GM19452 (cell line): ENCODE measurements around the gene SOHLH1.

Experiments used
- ATAC-seq: cut with Tn5 transposase; IDR thresholded peaks from one replicate; pipeline ENCODE4 v1.9.1; 2021; ENCODE audit not compliant: unreplicated experiment

The SOHLH1 gene

GRCh38 chr9:135704483-135704882 lies 5.2 kb upstream of the SOHLH1 start:
- ATAC-seq = no peak

- no peak for ATAC-seq
Measured at GRCh38 chr9:135703726-135704125, 4.4 kb upstream of the SOHLH1 start.

DNA sequence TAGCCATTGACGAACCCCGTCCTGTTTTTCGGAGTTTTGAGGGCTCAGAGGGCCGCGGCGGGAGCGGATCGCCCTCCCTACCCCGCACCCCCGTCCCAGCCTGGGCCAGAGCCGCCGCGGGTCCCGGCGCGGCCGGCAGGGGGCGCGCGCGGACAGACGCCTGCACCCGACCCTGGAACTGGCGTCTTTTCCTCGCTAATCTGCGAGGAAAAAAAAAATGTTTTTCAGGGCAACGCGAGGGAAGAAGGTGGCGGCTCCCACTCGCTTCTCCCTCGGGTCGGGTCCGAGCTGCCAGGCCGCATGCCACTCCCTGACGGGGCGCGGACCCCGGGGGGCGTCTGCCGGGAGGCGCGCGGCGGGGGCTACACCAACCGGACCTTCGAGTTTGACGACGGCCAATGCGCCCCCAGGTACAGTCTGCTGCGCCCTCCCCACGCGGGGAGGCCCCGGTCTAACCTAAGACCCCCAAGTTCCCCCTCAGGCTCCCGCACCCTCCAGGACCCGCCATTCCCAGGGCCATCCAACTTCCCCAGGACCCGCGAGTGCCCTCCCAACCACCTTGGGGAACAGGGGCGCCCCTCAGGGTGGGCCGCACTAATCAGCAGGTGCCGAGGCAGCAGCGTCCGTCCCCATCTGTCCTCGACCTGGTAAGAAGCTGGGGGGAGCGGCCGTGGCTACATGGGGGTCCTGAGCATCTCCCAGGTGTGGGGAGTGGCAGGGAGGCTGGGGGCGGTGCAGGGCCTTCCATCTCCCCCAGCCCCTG lies 2.9 kb upstream of the SOHLH1 start, which contains the start of gene KCNT1:
Gene KCNT1, plus strand, starts transcription at position 227 of the 763 bp plus-strand sequence. Its CDS starts 74 bp downstream, at position 301.
- ATAC-seq = no peak

DNA sequence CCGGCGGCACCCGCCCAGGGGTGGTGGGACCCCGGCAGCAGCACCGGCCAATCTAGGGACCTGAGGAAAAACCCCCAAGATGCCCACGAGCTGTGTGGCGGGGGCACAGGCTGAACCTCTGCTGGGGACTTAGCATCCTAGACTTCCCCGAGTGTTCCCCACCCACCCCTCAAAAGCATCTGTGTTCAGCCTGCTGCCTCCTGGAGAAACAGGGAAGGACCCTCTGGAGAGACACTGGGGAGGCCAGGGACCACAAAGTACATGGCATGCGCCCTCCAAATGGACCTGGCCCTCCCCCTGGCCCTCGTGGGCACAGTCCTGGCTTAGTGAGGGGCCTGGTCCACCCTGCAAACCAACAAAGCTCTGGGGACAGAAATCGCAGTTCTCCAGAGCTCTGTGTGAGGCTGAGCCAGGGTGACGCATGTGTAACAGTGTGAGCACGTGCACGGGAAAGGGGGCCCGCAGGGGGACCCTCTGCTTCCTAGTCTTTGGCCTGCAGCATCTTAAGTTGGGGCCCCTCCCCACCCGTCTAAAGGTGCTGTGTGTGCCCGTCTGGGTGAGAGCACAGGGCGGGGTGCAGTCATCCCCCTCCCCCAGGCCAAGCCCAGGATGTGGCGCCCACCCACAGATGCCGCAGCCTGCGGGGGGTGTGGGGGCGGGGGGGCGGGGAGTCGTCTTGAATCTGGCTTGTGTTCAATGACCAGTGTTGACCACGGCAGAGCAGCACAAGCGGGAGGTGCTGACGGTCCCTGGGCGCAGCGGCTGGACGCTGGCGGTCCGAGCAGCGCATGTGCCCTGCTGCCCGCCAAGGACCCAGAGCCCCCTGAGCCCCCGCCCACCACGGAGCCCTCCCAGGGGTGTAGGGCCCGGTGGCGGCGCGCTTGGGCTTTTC lies 2.0 kb upstream of the SOHLH1 start:
- no peak for ATAC-seq

- no peak for ATAC-seq
Measured at GRCh38 chr9:135700525-135700924, 1.2 kb upstream of the SOHLH1 start.

DNA sequence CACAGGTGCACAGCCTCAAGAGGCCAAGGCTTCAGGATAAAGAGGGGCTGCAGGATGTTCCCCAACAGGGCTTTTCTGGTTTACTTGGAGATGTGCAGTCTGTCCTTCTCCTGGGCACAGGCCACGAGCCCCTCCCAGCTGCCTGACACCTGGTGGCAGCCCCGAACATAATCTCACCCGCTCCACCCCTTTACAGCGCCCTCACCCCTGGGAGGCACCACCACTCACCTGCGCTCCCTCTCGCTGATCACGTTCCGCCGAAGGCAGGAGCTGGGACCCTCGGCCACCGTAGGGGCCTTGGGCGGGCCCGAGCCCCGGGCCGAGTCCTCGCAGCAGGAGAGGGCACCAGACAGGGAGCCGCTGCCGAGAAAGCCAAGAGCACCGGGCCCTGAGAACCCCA lies 514 bp downstream of the SOHLH1 start:
- no peak for ATAC-seq

DNA sequence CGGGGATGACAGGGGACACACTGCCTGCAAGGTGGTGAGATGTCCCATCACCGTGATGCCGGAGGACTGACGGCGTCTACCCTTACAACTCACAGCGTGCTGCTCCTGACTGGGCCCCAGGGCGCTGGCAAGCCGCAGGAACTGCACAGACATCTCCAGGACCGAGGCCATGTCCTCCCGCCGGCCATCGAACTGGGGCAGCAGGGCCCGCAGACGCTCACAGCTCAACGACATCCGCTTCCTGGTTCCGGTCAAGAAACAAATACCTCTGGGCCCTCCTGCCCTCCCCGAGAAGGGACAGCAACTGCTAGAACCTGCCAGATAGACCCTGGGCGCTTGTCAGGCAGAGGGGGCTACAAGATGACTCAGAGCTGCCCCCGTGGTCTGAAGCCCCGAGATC lies 1.0 kb downstream of the SOHLH1 start:
- no peak for ATAC-seq

DNA sequence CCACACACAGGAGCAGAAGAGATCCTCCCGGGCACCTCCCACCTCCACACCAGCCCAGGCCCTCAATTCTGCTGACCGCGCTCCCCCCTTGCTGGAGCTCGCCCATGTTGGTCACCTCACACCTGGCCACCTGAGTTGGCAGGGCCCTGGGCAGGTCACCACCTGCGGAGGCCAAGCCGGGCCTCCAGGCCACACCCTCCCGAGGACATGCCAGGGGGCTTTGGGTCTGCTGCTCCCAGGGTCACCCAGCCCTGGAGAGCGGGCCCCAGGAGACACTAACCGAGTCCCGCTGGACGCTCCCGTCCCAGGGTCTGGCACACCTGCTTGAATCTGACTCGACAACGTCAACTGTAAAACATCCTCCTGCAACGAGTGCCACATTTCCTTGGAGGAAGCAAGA lies 2.1 kb downstream of the SOHLH1 start:
- no peak for ATAC-seq

DNA sequence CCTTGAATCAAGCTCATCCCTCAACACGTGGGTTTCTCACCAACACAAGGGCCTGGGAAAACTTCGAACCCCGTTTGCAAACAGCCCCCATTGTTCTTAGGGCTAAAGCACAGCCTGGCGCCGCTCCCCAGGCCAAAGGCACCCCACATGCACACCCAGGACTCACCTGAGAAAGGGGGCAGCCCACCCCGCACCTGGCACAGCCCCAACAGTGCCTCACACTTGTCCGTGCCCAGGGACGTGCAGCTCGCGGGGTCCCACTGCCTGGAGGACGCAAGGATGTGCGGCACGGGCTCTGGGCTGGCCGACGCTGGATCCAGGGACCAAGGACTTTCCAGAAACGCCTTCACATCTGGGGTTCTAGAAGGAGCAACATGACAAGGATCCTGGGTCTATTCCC lies 2.8 kb downstream of the SOHLH1 start:
- no peak for ATAC-seq

DNA sequence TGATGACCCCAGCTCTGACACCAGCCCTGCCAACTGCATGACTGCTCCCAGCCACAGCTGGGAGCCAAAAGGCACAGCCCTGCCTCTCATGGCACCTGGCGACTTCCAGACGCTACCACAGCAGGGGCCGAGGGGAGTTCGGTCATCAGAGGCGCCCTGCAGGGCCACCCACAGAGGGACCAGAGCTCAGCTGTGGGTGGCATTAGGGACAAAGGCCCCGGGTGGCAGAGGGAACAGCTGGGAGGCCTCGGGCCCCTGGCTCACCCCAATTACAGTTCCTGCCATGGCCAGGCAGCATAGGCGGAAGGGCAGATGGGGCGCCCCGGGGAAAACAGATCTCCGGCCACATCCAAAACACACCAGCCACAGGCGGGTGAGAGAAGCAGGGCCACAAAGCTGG lies 3.6 kb downstream of the SOHLH1 start:
- ATAC-seq = no peak

GRCh38 chr9:135695036-135695435 lies 4.2 kb downstream of the SOHLH1 start:
- no peak for ATAC-seq

- ATAC-seq = no peak
Measured at GRCh38 chr9:135694414-135694813, 4.9 kb downstream of the SOHLH1 start.

GRCh38 chr9:135693771-135694170 lies 5.5 kb downstream of the SOHLH1 start:
- no peak for ATAC-seq

- ATAC-seq = no peak
Measured at GRCh38 chr9:135693265-135693664, 6.0 kb downstream of the SOHLH1 start.

DNA sequence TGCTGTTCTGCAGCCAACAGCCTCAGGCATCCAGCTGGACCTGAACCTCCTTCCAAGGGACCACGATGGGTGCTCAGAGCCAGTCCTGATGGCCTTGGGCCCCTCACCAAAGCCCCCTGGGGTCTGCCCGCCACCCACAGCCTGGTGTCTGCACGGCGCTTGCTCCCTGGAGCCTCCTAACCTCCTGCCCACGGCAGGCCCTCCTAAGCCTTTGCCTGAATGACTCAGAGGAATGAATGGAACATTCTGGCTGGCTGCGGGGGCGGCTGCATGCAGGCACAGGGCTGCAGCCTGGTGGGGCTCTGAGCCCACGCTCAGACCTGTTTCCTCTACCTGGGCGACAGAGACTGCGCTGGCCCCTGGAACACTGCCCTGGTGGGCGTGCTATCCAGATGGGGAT lies 6.9 kb downstream of the SOHLH1 start:
- no peak for ATAC-seq

DNA sequence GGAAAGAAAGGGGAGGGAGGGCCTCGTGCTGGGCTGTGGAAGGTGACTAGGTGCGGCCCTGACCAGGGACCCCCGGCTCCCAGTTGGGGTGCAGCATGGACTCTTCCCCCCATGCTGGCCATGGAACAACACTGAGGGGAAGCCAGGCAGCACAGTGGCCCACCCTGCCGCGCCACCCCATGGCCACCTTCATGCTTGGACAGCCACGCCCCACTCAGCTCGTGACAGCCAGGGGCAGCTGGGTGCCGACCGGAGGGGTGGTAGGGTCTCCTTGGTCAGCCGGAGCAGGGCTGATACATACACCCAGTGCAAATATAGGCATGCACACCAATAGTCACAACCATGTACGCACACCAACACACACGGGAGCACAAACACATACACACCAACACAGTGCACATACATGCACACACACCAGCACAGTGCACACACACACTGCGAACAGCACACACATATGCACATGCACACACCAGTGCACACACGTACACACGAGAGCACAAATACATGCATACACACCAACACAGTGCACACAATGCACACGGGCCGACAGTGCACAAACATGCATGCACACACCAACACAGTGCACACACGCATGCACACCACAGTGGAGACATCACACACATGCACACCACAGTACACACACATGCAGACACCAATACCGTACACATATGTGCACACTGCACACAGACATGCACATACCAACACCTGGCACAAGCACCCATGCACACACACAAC lies 8.3 kb downstream of the SOHLH1 start:
- ATAC-seq = no peak

DNA sequence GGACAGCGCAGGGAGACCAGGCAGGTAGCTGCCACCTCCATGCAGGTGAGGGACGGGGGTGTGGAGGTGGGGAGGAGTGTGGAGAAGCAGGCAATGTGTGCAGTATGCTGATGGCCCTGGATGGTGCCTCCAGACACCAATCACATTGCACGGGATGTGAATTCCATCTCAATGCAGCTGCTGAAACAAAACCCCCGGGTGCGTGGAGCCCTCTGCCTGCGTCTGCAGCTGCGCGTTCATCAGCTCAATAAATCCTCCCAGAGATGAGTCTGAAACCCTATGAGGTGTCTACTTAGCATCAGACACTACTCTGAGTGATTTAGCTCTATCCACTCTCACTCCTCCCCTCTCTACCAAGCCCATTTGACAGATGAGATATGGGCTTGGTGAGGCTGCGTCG lies 10.3 kb downstream of the SOHLH1 start:
- ATAC-seq = no peak

DNA sequence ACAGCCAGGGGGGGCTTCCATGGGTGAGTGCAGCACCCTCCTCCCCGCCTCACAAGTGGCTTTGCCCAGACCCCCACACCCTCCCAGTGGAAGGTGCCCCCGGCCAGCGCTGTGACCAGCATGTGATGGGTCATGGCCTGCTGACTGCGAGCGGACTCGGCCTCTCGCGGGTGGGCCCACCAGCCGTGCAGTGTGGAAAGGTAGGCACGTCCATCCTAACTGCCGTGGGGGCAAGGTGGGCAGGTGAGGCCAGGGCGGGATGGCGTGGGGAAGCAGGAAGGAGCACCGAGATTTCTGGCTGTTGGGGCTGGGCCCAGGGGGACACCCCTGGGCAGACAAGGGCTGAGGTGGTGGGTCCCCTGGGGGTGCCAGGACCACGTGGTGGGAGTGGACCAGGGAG lies 12.1 kb downstream of the SOHLH1 start:
- no peak for ATAC-seq

DNA sequence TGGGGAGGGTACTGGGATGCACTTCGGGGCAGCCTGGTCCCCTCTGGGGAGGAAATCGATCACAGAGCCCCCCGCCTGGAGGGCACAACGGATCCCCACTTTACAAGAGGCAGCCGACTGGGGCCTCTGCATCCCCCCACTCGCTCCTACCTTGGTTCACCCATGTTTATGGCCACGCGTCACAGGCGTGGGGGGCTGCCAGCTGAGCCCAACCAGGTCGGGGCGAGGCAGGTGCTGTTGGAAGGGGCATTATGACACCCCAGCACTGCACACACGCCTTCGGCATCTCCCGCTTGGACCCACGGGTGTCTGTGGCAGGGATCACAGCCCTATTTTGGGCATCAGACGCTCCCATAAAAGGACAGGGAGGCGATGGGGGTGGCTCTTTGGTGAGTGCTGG lies 14.6 kb downstream of the SOHLH1 start:
- ATAC-seq = no peak

DNA sequence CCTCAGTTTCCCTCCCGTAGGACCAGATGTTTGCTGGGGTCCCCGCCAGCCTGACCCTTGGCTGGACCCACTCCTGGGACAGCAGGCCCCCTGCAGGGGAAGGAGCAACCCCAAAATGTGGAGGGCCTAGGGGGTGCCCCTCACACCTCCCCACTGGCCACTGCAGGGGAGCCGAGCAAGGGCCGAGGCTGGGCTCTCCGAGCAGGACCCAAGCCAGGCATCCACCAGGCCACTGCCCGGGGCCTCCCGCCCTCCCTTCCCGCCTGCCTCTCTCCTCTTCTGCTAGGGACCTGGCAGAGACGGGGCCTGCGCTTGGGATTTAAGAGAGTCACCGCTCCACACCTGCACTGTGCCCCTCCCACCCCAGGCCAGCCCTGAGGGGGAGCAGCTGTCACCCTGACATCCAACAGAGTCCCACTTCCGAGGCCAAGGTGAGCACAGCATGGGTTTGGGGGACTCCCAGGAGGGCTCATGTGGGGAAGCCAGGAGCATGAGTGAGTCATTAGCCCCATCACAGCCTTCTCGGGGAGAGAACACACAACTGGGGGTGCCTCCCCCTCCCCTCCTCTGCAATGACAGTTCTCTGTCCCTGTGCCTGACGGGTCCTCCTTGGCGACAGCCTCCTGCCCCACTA lies 15.8 kb downstream of the SOHLH1 start:
- ATAC-seq = no peak

GRCh38 chr9:135681161-135681560 lies 18.1 kb downstream of the SOHLH1 start:
- no peak for ATAC-seq
